IPS DF 4.7 (cell line): ENCODE data around the gene SPIN1.
"Not testable (repeated sequence)": the region's sequence is repeated elsewhere in the genome, so short reads cannot be mapped to it uniquely, and the experiment has no call there.

Experiments
- DNase-seq: peaks from one replicate; pipeline ENCODE4 v3.0.0-alpha.2; 2013; ENCODE audit warnings: low spot score; ENCODE audit errors: extremely low read depth

Gene SPIN1

DNA sequence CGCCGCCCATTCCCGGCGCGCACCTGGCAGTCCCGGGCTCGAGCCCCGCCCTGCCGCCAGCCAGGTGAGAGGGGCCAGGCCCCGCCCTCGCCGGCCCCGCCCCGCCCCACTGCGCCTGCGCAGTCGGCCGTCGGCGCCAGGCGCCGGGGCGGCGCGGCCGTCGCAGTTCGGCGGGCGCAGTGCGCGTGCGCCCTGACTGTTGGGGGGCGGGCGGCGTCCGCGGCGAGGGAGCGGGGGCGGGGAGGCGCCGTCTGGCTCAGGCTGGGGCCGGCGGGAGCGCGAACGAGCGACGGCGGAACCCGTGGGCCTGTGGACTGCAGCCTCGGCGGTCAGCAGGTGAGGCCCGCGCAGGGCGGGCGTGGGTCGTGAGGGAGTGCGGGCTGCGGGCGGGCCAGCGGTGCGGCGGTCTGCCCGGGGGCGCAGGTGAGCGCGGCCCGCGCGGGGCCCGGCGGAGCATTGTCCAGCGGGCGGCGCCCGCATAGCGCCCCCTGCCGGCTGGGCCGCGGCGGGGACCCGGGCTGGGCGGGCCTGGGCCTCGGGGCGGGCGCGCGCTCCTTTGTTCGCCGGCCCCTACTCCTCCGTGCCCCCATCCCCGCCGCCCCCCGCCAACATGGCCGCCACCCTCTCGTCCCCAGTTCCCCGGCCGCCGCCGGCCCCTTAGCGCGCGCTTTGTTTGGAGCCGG lies at the start of gene SPIN1:
Gene SPIN1, plus strand, starts transcription at position 242 of the 683 bp plus-strand sequence. CDS start 38,096 bp downstream, outside the sequence.
- DNase-seq, result no peak

DNA sequence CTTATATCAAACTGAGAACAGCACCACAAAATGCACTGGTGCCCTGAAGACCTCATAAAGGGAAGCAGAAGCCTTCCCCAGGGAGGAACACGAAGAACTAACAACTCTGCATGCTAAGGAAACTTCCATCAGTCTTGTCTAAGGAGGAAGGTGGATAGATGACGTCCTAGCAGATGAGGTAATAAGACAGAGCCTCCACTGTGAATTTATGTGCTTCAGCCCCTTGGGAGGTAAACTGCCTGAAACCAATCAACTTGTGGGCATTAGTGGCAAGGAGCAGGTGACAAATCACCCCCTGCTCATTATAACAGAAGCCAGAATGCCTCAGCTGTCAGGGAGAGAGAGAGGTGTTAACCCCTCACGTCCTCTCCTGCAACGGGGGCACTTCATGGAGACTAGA lies 48.9 kb upstream of the SPIN1 start:
- DNase-seq, result no peak

DNA sequence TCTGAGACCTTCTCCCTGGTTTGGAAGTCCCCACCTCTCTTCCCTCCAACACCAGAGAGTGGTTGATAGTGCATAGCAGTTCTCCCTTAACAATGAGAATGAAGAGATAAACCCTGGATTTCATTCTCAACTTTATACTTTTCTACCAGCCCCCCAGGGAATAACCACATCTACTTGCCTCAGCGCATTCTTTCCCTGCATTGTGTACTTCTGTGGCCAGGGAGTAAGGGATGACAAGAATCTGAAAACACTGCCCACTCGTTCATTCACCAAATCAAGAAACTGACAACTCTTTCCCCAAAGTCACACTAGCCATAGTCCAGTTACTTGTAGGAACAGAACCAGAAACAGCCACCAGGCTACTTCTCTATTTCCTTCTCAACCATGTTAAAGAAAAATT lies 46.0 kb upstream of the SPIN1 start:
- DNase-seq, result no peak

DNA sequence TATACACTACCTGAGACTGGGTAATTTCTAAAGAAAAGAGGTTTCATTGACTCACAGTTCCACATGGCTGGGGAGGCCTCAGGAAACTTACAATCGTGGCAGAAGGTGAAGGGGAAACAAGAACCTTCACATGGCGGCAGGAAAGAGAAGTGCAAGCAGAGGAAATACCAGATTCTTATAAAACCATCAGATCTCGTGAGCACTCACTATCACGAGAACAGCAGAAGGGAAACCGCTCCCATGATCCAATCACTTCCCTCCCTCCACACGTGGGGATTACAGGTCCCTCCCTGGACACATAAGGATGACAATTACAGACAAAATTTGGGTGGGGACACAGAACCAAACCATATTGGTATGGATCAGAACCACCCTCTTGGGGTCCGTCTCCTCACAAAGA lies 44.2 kb upstream of the SPIN1 start:
- DNase-seq, result no peak

DNA sequence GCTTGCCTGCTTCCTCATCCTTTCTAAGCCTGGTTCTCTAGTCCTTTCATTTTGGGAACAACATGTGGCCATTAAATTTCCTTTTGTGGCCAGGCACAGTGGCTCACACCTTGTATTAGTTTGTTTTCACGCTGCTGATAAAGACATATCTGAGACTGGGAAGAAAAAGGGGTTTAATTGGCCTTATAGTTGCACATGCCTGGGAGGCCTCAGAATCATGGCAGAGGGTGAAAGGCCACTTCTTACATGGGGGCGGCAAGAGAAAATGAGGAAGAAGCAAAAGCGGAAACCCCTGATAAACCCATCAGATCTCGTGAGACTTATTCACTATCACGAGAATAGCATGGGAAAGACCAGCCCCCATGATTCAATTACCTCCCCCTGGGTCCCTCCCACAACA lies 37.9 kb upstream of the SPIN1 start:
- DNase-seq, result not testable (repeated sequence)

DNA sequence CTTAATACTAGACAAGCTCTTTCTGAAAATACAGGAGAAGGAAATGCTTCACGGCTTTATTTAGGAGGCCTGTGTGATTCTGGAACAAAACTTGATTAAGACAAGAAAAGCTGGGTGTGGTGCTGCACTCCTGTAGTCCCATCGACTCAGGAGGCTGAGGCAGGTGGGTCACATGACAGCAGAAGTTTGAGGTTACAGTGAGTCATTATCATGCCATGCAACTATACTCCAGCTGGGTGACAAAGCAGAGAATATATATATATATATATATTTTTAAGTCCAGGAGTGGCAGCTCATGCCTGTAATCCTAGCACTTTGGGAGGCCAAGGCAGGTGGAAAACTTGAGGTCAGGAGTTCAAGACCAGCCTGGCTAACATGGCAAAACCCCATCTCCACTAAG lies 33.1 kb upstream of the SPIN1 start:
- no peak for DNase-seq

DNA sequence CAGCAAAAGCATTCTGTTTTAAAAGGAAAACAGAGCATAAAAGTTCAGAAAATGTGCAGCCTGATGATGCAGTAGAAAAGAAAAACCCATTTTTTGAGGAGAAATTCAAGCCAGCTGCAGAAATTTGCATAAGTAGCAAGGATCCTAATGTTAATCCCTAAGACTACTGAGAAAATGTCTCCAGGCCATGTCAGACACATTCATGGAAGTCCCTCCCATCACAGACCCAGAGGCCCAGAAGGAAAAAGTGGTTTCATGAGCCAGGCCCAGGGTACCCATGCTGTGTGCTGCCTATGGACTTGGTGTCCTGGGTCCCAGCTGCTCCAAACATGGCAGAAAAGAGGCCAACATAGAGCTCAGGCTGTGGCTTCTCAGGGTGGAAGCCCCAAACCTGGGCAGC lies 31.0 kb upstream of the SPIN1 start:
- not testable (repeated sequence) for DNase-seq

DNA sequence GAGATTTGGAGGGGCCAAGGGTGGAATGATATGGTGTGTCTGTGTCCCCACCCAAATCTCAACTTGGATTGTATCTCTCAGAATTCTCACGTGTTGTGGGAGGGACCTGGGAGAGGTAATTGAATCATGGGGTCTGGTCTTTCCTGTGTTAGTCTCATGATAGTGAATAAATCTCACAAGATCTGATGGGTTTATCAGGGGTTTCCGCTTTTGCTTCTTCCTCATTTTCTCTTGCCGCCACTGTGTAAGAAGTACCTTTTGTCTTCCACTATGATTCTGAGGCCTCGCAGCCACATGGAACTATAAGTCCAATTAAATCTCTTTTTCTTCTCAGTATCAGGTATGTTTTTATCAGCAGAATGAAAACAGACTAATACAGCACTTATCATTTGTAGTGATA lies 29.5 kb upstream of the SPIN1 start:
- no peak for DNase-seq

DNA sequence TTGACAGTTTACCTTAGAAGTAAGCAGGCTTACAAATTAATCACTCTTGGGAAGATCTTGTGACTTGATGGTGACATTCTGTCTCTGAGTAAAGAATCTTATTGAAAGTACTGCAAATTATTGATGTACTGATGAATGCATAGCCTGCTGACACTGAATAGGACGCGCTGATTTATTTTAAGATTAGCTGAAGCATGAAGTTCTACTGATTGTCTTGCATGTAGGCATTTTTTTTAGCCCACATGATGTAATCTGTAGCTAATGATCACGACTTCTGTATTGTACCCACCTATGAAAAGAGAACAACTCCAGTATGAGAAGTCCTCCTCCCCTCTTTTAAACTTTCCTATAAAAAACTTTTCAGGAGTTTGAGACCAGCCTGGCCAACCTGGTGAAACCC lies 28.3 kb upstream of the SPIN1 start:
- no peak for DNase-seq

DNA sequence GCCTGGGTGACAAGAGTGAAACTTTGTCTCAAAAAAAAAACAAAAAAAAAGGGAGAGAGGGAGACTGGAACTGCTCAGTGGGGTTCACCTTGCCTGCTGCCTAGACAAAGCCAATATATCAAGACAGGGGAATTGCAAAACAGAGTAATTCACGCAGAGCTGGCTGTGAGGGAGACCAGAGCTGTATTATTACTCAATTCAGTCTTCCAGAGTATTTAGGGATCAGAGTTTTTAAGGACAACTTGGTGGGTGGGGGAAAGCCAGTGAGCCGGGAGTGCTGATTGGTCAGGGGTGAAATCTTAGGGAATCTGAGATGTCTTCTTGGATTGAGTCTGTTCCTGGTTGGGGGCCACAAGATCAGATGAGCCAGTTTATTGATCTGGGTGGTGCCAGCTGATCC lies 25.6 kb upstream of the SPIN1 start:
- no peak for DNase-seq

DNA sequence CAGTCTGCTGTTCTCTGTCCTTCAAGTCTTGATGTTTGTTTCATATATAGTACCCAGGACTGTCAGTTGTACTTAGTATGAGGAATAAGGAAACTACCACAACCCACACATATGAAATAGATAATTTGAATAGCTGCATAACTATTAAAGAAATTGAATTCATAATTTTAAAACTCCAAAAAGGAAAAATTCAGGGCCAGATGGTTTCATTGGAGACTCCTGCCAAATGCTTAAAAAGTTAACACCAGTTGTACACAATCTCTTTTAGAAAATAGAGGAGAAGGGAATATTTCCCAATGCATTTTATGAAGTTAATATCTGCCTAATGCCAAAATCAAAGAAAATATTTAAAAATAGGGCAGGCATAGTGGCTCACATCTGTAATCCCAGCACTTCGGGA lies 24.6 kb upstream of the SPIN1 start:
- DNase-seq, result no peak

DNA sequence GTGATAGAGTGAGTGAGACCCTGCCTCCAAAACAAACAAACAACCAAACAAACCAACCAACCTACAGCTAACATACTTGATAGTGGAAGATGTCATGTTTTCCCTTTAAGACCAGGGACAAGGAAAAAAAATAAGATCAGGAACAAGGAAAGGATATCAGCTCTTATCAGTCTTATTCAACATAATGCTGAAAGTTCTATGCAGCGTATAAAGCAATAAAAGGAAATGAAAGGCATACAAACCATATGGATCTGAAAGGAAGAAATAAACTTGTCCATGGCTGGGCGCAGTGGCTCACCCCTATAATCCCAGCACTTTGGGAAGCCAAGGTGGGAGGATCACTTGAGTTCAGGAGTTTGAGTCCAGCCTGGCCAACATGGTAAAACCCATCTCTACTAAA lies 23.5 kb upstream of the SPIN1 start:
- DNase-seq, result no peak

DNA sequence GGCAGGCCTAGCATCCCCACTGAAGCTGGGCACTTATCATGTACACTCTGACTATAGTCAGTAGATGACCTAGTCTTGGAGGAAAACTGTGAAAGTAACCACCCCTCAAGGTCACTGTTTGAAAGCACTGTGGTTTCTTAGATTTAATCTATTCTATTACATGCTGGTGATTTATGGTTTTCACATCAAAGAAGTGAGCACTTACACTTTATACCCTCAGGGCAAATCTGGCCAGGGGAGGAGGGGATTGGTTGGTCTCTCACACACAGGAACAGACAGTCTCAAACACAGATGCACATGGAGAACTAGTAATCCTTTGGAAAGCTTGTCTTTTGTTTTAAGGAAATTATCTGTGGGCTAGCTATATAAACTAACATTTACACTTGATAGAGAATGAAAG lies 17.9 kb upstream of the SPIN1 start:
- no peak for DNase-seq

DNA sequence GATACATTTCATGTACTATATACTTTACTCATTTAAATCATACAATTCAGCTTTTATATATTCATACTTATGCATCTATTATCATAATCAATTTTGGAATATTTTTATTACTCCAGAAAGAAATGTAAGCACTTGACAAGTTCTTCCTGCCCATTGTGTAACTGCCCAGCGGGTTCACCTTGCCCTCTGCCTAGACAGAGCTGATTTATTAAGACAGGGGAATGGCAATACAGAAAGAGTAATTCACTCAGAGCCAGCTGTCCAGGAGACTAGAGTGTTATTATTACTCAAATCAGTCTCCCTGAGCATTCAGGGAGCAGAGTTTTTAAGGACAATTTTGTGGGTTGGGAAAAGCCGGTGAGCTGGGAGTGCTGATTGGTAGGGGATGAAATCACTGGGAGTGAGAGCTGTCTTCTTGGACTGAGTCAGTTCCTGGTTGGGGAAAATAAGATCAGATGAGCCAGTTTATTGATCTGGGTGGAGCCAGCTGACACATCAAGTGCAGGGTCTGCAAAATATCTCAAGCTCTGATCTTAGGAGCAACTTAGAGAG lies 16.1 kb upstream of the SPIN1 start:
- no peak for DNase-seq

DNA sequence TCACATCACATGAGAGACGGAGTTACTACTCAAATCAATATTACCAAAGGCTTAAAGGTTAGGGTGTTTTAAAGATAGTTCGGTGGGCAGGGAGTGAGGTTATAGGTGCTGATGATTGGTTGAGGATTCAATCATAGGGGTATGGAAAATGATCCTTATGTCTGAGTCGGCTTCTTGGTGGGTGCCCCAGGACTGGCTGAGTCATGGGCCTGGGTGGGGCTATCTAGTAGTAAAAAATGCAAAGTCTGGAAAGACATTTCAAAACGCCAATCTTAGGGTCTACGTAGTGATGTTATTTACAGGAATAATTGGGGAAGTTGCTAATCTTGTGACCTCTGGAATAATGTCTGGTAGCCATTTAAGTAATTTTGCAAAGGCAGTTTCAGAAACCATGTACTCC lies 15.2 kb upstream of the SPIN1 start:
- DNase-seq, result no peak

DNA sequence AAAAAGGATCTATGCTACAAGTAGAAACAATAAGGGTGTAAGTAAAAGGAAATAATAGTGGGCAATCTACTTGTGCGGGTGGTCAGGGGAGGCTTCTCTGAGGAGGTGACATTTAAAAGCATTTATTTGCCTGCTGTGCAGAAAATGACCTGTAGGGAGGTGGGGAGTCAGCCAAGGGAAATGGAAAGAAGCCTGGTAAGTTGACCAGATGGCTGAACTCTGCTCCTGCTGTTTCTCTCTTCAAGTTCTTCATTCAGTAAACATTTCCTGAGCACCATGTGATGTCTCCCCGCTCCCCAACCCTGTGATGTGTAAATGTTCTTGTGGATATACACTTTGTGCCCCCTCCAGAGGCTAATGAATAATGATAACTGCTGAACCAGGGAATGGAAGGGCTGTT lies 9.9 kb upstream of the SPIN1 start:
- DNase-seq, result peak; percentile 87

DNA sequence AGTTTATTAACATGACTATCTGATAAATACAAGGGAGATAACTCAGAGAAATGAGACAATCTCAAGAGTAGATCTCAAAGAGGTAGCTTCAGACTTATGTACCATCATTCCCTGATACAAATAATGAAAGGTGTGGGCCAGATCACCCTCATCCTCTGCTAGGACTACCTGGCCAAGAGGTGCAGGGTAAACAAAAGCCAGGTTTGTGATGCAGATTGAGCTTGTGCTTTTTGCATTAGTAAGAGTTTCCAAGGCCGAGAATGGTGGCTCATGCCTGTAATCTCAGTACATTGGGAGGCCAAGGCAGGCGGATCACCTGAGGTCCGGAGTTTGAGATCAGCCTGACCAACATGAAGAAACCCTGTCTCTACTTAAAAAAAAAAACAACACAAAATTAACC lies 8.9 kb upstream of the SPIN1 start:
- DNase-seq, result peak; percentile 36

DNA sequence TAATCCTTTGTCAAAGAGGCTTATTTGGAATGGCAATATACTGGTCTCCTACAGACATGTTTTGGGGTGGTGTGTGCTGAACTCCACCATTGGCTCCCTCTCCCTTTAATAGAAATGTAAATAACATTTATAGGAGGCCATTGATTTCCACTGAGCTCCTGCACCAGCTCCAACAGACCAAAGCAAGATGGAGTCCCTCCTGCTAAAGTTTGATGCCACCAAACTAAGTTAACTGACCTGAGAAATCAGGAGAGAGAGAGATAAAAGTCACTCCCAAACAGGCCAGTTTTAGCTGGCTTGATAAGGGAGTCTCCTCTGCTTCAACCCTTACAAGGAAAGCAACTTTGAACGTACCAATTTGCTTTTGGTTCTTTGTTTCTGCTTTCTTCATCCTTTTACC lies 8.1 kb upstream of the SPIN1 start:
- no peak for DNase-seq

DNA sequence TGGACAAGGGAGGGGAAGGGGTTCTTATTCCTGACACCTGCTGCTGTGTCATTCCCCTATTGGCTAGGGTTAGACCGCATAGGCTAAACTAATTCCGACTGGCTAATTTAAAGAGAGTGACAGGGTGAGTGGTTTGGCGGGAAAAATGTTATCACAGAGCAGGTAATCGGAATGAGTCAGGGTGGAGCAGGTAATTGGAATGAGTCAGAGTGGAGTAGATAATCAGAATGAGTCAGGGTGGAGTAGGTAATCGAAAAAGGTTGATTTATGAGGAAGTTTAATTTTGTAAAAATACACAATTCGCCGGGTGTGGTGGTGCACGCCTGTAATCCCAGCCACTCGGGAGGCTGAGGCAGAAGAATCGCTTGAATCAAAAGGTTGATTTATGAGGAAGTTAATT lies 6.9 kb upstream of the SPIN1 start:
- not testable (repeated sequence) for DNase-seq

DNA sequence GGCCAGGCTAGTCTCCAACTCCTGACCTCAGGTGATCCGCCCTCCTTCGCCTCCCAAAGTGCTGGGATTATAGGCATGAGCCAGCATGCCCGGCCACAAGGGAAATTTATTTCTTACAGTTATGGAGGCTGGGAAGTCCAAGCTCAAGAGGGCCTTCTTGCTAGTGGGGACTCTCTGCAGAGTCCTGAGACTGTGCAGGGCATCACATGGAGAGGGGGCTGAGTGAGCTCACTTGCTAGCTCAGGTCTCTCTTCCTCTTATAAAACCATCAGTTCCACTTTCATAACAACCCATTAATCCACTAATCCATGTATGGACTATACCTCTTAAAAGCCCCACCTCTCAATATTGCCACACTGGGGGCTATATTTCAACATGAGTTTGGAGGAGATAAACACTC lies 5.1 kb upstream of the SPIN1 start:
- no peak for DNase-seq

DNA sequence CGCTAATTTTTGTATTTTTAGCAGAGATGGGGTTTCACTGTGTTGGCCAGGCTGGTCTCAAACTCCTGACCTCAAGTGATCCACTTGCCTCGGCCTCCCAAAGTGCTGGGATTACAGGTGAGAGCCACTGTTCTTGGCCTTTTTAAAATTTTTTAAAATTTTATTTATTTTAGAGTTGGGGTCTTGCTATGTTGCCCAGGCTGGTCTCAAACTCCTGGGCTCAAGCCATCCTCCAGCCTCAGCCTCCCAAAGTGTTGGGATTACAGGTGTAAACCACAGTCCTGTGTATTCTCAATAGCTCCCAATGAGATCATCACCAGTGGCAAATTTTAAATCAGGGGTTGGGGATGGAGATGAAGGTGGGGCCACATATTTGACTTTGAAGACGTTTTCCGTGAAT lies 2.1 kb upstream of the SPIN1 start:
- not testable (repeated sequence) for DNase-seq

DNA sequence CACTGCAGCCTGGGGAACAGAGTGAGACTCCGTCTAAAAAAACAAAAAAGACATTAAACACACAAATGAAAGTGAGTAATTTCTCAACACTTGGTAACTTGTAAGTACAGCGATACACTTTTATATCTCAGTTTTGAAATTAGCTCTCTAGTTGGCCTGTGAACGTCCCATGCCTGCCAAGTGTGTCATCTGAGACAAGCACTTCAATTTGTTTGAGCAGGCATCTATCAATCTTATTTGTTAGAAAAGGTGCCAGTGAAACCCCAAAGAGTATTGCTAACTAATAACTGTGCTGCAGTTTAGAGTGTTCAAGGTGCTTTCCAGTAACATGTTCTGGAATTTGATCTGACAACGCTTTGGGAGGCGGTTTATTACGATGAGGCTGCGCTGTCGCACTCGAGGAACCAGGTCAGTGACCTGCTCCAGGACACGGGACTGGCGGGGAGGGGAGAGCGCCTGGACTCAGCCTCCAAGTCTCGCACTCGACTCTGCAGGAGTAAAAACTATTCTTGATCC lies 1.1 kb upstream of the SPIN1 start:
- no peak for DNase-seq

DNA sequence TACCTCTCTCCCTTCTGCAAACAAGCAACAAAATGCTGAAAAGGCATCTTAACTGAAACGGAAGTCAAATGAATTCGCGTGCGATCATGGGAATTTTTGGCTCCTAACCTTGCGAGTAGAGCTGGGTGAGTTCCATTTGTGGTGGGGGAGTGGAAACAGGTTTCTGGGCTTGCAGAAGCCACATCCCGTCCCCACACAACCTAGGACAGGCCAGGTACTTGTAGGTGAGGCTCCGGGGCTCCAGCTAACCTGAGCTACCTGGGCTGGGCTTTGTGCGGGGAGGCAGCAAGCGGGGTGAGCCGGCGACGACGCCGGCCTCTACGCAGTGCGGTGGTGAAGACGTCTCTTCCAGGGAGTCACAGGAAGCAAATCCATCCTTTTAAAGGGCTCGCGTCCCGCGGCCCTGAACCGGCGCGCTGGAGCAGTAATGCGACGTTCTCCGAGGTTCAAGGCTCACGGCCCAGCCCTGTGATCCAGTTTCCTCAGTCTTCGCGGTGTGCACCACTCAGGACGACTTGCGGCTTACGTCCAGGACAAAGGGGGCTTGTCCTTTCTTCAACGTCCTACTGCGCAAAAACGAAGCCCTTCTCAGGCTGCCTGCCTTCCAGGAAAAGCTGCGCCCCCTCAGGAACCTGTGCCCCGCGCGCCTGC lies 567 bp upstream of the SPIN1 start:
- DNase-seq, result no peak
